HG03108 (cell line): Measurements from ENCODE around the gene KCNK3.

ENCODE experiments used
- ATAC-seq: cut with Tn5 transposase; IDR thresholded peaks from one replicate; pipeline ENCODE4 v1.9.1; 2021; ENCODE audit warnings: moderate library complexity; ENCODE audit not compliant: unreplicated experiment

KCNK3 gene

GRCh38 chr2:26778098-26778497 lies 85.6 kb downstream of the KCNK3 start:
- no peak for ATAC-seq

GRCh38 chr2:26778507-26778906 lies 86.0 kb downstream of the KCNK3 start:
- ATAC-seq: no peak

- ATAC-seq: no peak
Observed at GRCh38 chr2:26780203-26780760, 87.8 kb downstream of the KCNK3 start.
